Left lung (tissue), 10 donors: ENCODE results near the gene VPS33A. TPM values are rescaled to one million over a fixed set of nuclear protein-coding genes. Genes with fewer than 3 reads are reported as not detected.

ENCODE experiments used
- ATAC-seq: fragments of 200-7000 bp; cut with Tn5 transposase; one replicate; pipeline ENCODE4 v1.9.1; 2020; ENCODE audit warnings: moderate library complexity
- DNase-seq, 4 donors: peaks; one replicate each; pipeline ENCODE4 v3.0.0-alpha.2; 2013 to 2020
- H3K27ac ChIP-seq, 2 donors: fragments of 200-600 bp; sonication (generic) in 1 of 2; one replicate each; pipeline versions ENCODE4 v1.5.0 to v1.8.0; 2020 to 2021
- H3K27me3 ChIP-seq, 2 donors: fragments of 200-600 bp; sonication (generic) in 1 of 2; one replicate each; pipeline versions ENCODE4 v1.5.0 to v1.8.0; 2020 to 2021
- H3K36me3 ChIP-seq, 2 donors: fragments of 200-600 bp; sonication (generic) in 1 of 2; one replicate each; pipeline versions ENCODE4 v1.5.0 to v1.8.0; 2020 to 2021
- H3K4me1 ChIP-seq, 2 donors: fragments of 200-600 bp; one replicate each; pipeline ENCODE4 v1.8.0; 2021
- H3K4me3 ChIP-seq, 2 donors: fragments of 200-600 bp; sonication (generic) in 1 of 2; one replicate each; pipeline versions ENCODE4 v1.5.0 to v1.8.0; 2020 to 2021; ENCODE audit warnings: mild to moderate bottlenecking in 1 of 2
- H3K9me3 ChIP-seq, 2 donors: fragments of 200-600 bp; sonication (generic) in 1 of 2; one replicate each; pipeline versions ENCODE4 v1.5.0 to v1.8.0; 2020 to 2021
- CTCF ChIP-seq, 2 donors: fragments of 200-600 bp; sonication (generic) in 1 of 2; IDR thresholded peaks; one replicate each; pipeline versions ENCODE4 v1.5.0 to v1.8.0; 2021; ENCODE audit warnings: antibody characterized with exemption in 2 of 2
- intact Hi-C, 2 donors: fragments of 100-400 bp; cut with DNase I; formaldehyde crosslinking; loops; one replicate each; pipeline versions ENCODE4 v1.11.2 to v1.14.2; 2022
- polyA plus RNA-seq, 6 donors: library from polyadenylated mRNA; unstranded; fragments of 120-200 nt; gene quantifications; one replicate each; pipeline ENCODE4 v1.2.1, GENCODE V29; 2013; ENCODE audit not compliant: insufficient read length in 6 of 6
- total RNA-seq, 2 donors: library from RNA; stranded (reverse); fragmentation: NEBNext Ultra II Directional; extraction: Animal tissue kit (Norgen Biotek cat#: 25700); gene quantifications; one replicate each; pipeline ENCODE4 v1.2.1, GENCODE V29; 2021
- donor health status: DM: no; HTN: yes; CAD: no.
- donor health status: DM: no; HTN: no; CAD: no.

Gene VPS33A
- total and polyA plus RNA-seq, 8 donors = 13.3 to 21.4 (median 16.7) TPM

DNA sequence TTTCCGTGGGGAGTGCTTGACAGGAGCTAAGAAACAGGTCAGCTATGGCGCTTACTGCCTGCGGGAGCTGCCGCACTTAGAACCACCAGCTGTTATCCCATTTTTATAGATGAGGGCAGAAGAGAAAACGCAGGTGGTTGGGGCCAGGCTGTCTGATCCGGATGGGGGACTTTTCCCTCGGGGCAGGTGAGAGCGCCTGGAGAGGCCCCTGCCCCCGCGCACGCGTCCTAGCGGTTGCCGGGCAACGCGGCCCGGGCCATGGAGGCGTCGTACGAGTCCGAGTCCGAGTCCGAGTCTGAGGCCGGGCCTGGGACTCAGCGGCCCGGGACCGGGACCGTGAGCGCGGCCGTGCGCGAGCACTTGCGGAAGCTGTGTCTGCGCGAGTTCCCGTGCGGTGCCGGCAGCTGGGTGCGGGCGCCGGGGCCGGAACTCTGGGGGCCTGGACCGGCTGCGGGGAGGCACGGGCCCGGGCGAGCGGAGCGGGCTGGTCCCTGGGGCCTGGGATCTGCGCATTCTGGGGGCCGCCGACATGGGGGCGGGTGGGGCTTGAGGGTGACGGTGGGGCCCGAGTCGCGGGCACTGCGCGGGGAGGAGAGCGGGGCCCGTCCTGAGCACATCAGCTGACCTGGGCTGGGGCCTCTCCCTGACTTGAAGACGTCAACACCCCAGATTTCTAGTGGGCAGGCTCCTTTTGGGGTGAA is 83.3 kb downstream of the VPS33A start, which contains the start of gene LRRC43:
TSS of gene LRRC43 (plus strand) at position 237 of the 701 bp plus-strand sequence. CDS start at position 259, 22 bp downstream.
- intact Hi-C loops = no loop called here
- Histone ChIP-seq H3K36me3 (no peaks in the 10 kb centered on the region), H3K9me3 (no peaks in the 10 kb centered on the region), H3K27me3 (peaks cover 0 to 26% of the 10 kb centered on the region in 2 donors), H3K27ac (no peak within 1 kb of the TSS), H3K4me1 (peaks cover 0 to 12% of the 10 kb centered on the region in 2 donors), H3K4me3 (peak within 1 kb of the TSS; percentile 41 to 43)
- no peak for TF ChIP-seq CTCF (IDR thresholded peaks at IDR 0.05)
- ATAC-seq = peak; percentile 90
- DNase-seq = peak in 3 of 4 donors; percentile 45 to 89 (median 50)

Other genes with a start within 250 kb of the VPS33A start
- gene BCL7A, start 244.6 kb downstream of the VPS33A start, total RNA-seq = 10 to 100 TPM in 1 of 2 donors, 1 to 10 TPM in 1; 7.0 to 11.1 TPM
- gene BCL7A, start 244.6 kb downstream of the VPS33A start, polyA plus RNA-seq = 10 to 100 TPM; 15.9 to 18.4 (median 17.3) TPM
- 10 to 100 TPM; 48.1 to 62.6 TPM for gene MLXIP, start 187.7 kb downstream of the VPS33A start, total RNA-seq
- 10 to 100 TPM; 72.8 to 98.7 (median 81.7) TPM for gene MLXIP, start 187.7 kb downstream of the VPS33A start, polyA plus RNA-seq
- not detected for gene IL31, start 92.3 kb downstream of the VPS33A start, total RNA-seq
- gene IL31, start 92.3 kb downstream of the VPS33A start, polyA plus RNA-seq = not detected
- 1 to 10 TPM in 1 of 2 donors, under 1 TPM in 1; 0.70 to 2.1 TPM for gene LRRC43, start 83.4 kb downstream of the VPS33A start, total RNA-seq
- gene LRRC43, start 83.4 kb downstream of the VPS33A start, polyA plus RNA-seq = 1 to 10 TPM; 1.3 to 3.3 (median 2.6) TPM
- under 1 TPM; 0.23 to 0.42 TPM for gene B3GNT4, start 62.8 kb downstream of the VPS33A start, total RNA-seq
- 1 to 10 TPM in 3 of 6 donors, under 1 TPM in 3; 0.22 to 1.6 (median 1.1) TPM for gene B3GNT4, start 62.8 kb downstream of the VPS33A start, polyA plus RNA-seq
- 10 to 100 TPM; 34.6 to 34.7 TPM for gene DIABLO, start 40.4 kb downstream of the VPS33A start, total RNA-seq
- 10 to 100 TPM; 52.4 to 63.8 (median 58.8) TPM for gene DIABLO, start 40.4 kb downstream of the VPS33A start, polyA plus RNA-seq
- gene CLIP1, start 156.2 kb upstream of the VPS33A start, total RNA-seq = 100 to 1,000 TPM in 1 of 2 donors, 10 to 100 TPM in 1; 85.1 to 104 TPM
- 10 to 100 TPM; 31.2 to 34.2 (median 32.7) TPM for gene CLIP1, start 156.2 kb upstream of the VPS33A start, polyA plus RNA-seq
- 10 to 100 TPM; 18.1 to 19.5 TPM for gene ZCCHC8, start 234.4 kb upstream of the VPS33A start, total RNA-seq
- gene ZCCHC8, start 234.4 kb upstream of the VPS33A start, polyA plus RNA-seq = 10 to 100 TPM; 45.2 to 59.0 (median 50.8) TPM